DMS 273 (cell line): ENCODE measurements around the gene EXPH5.

Source experiments
- DNase-seq: peaks from one replicate; lab custom pipeline; 2025; ENCODE audit not compliant: unreplicated experiment; lab: John Stamatoyannopoulos, UW

The EXPH5 gene

GRCh38 chr11:108562746-108563581 is 30.6 kb downstream of the EXPH5 start:
- peak; percentile 13 for DNase-seq

GRCh38 chr11:108561535-108561991 is 32.0 kb downstream of the EXPH5 start:
- DNase-seq, result no peak

- no peak for DNase-seq
Observed at GRCh38 chr11:108559904-108560303, 33.7 kb downstream of the EXPH5 start.

GRCh38 chr11:108559340-108559739 is 34.2 kb downstream of the EXPH5 start:
- no peak for DNase-seq

GRCh38 chr11:108558222-108558621 is 35.3 kb downstream of the EXPH5 start:
- DNase-seq, result no peak

- no peak for DNase-seq
Observed at GRCh38 chr11:108556019-108556418, 37.5 kb downstream of the EXPH5 start.

GRCh38 chr11:108551651-108552462 is 41.7 kb downstream of the EXPH5 start:
- peak; percentile 9 for DNase-seq

GRCh38 chr11:108549319-108549885 is 44.2 kb downstream of the EXPH5 start:
- DNase-seq, result no peak

- no peak for DNase-seq
Observed at GRCh38 chr11:108545909-108546501, 47.6 kb downstream of the EXPH5 start.

- DNase-seq, result no peak
Observed at GRCh38 chr11:108543316-108543964, 50.1 kb downstream of the EXPH5 start.

- DNase-seq, result no peak
Observed at GRCh38 chr11:108541531-108541930, 52.0 kb downstream of the EXPH5 start.

- no peak for DNase-seq
Observed at GRCh38 chr11:108538502-108538901, 55.1 kb downstream of the EXPH5 start.

- DNase-seq, result no peak
Observed at GRCh38 chr11:108538022-108538424, 55.5 kb downstream of the EXPH5 start.

GRCh38 chr11:108536783-108537182 is 56.8 kb downstream of the EXPH5 start:
- DNase-seq, result no peak

GRCh38 chr11:108535384-108535955 is 58.1 kb downstream of the EXPH5 start:
- DNase-seq, result no peak

- no peak for DNase-seq
Observed at GRCh38 chr11:108534274-108534882, 59.2 kb downstream of the EXPH5 start.

- DNase-seq, result no peak
Observed at GRCh38 chr11:108530426-108530825, 63.1 kb downstream of the EXPH5 start.

- DNase-seq, result no peak
Observed at GRCh38 chr11:108527382-108527781, 66.2 kb downstream of the EXPH5 start.

- DNase-seq, result no peak
Observed at GRCh38 chr11:108525161-108525560, 68.4 kb downstream of the EXPH5 start.

GRCh38 chr11:108524422-108524821 is 69.1 kb downstream of the EXPH5 start:
- no peak for DNase-seq
